Measurements from ENCODE around the gene LRFN4. TPM values are rescaled to one million over a fixed set of nuclear protein-coding genes. Genes with fewer than 3 reads are reported as not detected.

The LRFN4 gene
- total RNA-seq, 2 donors from 2014 or later, result 14.3 to 15.5 TPM

DNA sequence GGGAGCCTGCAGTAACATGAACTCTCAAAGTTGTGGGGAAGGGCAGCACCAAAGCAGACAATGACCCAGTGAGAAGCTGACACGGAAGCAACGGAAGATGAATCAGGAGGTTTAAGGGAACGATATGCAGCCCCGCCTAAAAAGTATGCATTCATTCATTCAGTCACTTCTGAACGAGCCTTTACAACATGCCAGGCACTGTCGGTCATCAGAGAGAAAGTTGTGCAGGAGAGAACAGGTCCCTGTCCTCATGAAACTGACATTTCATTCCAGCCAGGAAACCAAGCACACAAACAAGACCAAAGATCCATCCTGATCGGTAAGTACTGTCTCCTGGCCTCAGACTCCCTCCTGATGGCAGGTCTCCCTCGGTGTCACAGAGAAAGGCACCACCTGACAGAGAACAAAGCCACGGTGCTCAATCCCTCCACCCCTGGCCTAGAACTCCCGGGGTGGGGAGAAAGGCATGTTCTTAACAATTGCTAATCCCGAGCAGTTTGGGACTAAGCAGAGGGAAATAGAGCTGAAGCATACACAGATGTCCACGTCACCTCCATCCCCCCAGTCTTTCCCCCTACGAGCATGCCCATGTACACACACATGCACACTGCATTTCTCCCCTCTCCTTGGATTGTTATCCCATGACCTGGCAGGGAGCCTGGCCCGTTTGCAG, 49.3 kb downstream of the LRFN4 start:
- no peak for DNase-seq

DNA sequence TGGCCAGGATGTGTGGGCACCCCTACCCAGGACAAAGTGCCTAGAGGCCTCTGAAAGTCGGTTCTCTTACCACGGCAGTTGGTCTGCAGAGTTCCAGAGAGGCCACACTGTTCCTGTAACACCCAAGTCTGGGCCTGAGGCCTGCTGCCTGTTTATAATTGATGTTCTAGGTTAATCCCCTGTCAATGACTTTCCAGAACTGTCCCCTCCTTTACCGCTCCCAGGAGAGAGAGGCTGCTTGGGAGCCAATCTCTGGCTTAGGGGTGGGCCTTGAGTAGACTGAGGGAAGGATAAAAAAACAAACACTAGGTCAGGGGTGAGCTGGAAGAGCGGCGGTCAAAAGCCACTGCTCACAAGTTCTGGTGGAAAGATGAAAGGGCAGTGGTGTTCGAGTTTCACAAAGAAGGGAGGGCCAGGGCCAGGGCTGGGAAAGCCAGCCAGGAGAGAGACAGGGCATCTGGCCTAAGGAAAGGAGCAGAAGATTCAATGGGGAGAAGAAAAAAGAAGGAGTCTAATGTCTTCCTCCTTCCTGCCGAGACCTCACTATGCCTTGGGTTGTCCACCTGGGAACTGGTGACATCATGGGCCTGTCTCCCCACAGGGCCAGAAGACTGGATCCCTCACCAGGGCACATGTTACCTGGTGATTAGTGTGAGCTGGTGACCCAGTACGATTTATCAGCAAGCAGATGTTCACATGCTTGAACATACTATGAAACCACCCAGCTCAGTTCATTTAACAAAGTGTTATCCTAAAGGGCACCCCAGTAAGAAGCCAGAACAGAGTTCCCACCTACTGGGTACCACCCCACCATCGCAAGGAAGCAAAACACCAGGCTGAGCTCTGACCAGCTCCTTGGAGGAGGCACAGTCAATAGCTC, 51.1 kb downstream of the LRFN4 start:
- ATAC-seq, result peak; percentile 49 to 61
- intact Hi-C loops (cut with DNase I), result no loop called here
- no peak for DNase-seq

More for the DNA sequence above, 49.3 kb downstream of the LRFN4 start:
- intact Hi-C loops (cut with DNase I), result no loop called here
- peak in 1 of 2 donors; percentile 9 for ATAC-seq

DNA sequence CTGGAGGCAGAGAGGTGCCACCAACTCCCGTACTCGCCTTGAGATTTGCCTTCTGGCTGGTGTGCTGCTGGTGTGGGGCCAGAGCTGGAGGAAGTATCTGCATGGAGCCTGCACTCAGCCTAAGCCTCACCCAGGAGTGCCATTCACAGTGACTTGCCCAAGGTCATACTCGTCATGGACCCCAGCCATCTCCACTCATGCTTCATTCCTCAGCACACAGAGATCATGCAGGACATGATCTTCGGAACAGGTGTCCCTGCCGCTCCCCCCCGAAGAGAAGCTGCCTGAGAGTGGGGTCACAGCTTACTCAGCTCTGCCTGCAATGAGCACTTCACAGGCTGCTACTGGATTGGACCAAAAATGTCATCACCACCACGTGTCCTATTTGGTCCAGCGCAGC, 52.3 kb downstream of the LRFN4 start:
- DNase-seq (no peak), ATAC-seq (no peak)
- intact Hi-C loops (cut with DNase I), result no loop called here

DNA sequence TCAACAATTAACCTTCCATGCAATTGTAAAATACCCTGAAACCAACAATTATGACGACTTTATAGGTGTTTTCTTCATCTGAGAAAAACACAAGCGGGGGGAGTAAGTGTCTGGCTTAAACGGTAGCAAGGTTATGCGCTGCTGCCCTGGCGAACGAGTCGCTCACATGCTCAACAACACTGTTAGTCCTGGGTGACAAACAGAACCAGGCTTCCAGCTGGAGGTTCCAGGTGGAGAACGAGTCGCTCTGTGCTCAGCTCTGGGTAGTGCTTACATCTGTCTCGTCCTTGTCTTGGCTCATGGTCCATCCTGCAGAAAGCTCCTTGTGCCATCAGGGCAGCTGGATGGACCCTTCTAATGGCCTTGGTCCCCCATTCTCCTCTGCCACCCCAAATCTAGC, 53.2 kb downstream of the LRFN4 start:
- no peak for DNase-seq
- no peak for ATAC-seq
- intact Hi-C loops (cut with DNase I), result no loop called here

Other genes starting within 250 kb of the LRFN4 start
- gene RBM14, start 240.4 kb upstream of the LRFN4 start, total RNA-seq, result 10 to 100 TPM; 31.2 to 35.2 TPM
- 10 to 100 TPM; 63.6 to 76.7 TPM for gene RBM4, start 218.4 kb upstream of the LRFN4 start, total RNA-seq
- gene RBM4B, start 179.2 kb upstream of the LRFN4 start, total RNA-seq, result 10 to 100 TPM in 1 of 2 donors, 1 to 10 TPM in 1; 8.0 to 13.8 TPM
- 1 to 10 TPM; 3.2 to 3.8 TPM for gene SPTBN2, start 127.8 kb upstream of the LRFN4 start, total RNA-seq
- gene RCE1, start 13.6 kb upstream of the LRFN4 start, total RNA-seq, result 1 to 10 TPM; 7.7 to 8.9 TPM
- gene PC, start 101.3 kb downstream of the LRFN4 start, total RNA-seq, result 10 to 100 TPM; 21.2 to 39.1 TPM
- not detected for gene C11orf86, start 118.2 kb downstream of the LRFN4 start, total RNA-seq
- gene SYT12, start 166.1 kb downstream of the LRFN4 start, total RNA-seq, result 1 to 10 TPM in 1 of 2 donors, under 1 TPM in 1; 0.18 to 1.8 TPM
- gene RHOD, start 199.8 kb downstream of the LRFN4 start, total RNA-seq, result 10 to 100 TPM; 33.6 to 42.8 TPM

All from left cardiac atrium (tissue), 4 donors.